ENCODE results near the gene DUOXA2.

DUOXA2 gene

GRCh38 chr15:45147606-45148005, 33.5 kb downstream of the DUOXA2 start:
- no peak overlapping the region for H3K4me3 ChIP-seq (replicated peaks; ENCODE audit: low read depth, low read length)
- DNase-seq (ENCODE audit: extremely low read depth, low read depth): no peak

GRCh38 chr15:45148076-45149059, 34.2 kb downstream of the DUOXA2 start:
- no peak overlapping the region for H3K4me3 ChIP-seq (replicated peaks; ENCODE audit: low read depth, low read length)
- DNase-seq (ENCODE audit: extremely low read depth, low read depth): no peak
- no peak for TF ChIP-seq CTCF (IDR thresholded peaks at IDR 0.05; ENCODE audit: low read depth, low read length, missing control alignments)

More at GRCh38 chr15:45147606-45148005, 33.5 kb downstream of the DUOXA2 start:
- no peak for TF ChIP-seq CTCF (IDR thresholded peaks at IDR 0.05; ENCODE audit: low read depth, low read length, missing control alignments)

DNA sequence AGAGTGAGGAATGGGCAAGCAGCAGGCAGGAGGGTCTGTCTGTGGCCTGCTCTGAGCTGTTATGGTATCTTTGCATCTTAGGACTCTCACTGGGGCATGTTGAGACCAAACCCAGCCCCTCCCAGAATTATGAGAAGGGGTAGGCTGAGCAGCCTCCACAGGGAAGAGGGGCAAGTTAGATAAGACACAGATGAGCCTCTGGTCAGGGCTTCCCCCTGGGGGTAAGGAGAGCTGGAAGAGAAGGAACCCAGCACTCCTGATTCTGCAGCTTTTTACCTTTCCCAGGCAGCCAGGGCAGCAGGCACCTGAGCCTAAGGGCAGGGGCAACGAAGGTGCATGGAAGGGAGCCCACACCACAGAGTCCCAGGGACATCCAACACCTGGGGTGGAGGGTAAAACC, 34.9 kb downstream of the DUOXA2 start:
- no peak for TF ChIP-seq CTCF (IDR thresholded peaks at IDR 0.05; ENCODE audit: low read depth, low read length, missing control alignments)
- no peak for DNase-seq (ENCODE audit: extremely low read depth, low read depth)
- no peak overlapping the region for H3K4me3 ChIP-seq (replicated peaks; ENCODE audit: low read depth, low read length)

DNA sequence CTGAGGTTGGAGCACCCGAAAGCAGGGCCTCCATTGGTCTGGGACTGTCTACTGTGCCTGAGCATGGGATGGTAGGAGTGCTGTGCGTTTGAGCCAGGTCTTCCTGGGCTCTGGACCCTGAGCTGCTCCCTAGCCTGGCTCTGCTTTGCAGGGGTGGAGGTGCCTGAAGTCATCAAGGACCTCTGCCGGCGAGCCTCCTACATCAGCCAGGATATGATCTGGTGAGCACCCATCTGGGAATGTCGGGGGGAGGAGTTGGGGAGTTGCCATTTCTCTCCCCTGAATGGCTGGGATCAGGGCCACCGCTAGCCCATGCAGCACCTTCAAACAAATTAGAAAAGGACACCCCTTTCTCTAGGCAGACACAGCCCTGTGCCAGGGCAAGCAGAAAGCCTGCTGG, 36.4 kb downstream of the DUOXA2 start:
- DNase-seq (ENCODE audit: extremely low read depth, low read depth): no peak
- H3K4me3 ChIP-seq (replicated peaks; ENCODE audit: low read depth, low read length): no peak overlapping the region
- no peak for TF ChIP-seq CTCF (IDR thresholded peaks at IDR 0.05; ENCODE audit: low read depth, low read length, missing control alignments)

GRCh38 chr15:45150997-45151396, 36.9 kb downstream of the DUOXA2 start:
- no peak for TF ChIP-seq CTCF (IDR thresholded peaks at IDR 0.05; ENCODE audit: low read depth, low read length, missing control alignments)
- H3K4me3 ChIP-seq (replicated peaks; ENCODE audit: low read depth, low read length): no peak overlapping the region
- DNase-seq (ENCODE audit: extremely low read depth, low read depth): no peak

- no peak for TF ChIP-seq CTCF (IDR thresholded peaks at IDR 0.05; ENCODE audit: low read depth, low read length, missing control alignments)
- DNase-seq (ENCODE audit: extremely low read depth, low read depth): no peak
Measured at GRCh38 chr15:45151998-45152828, 38.1 kb downstream of the DUOXA2 start.

More at GRCh38 chr15:45151998-45152828, 38.1 kb downstream of the DUOXA2 start:
- H3K4me3 ChIP-seq (replicated peaks; ENCODE audit: low read depth, low read length): no peak overlapping the region

All from HFF-Myc (cell line).